Esophagus mucosa (tissue), 1 donor: ENCODE results near the gene GFRA1. TPM values are rescaled to one million over a fixed set of nuclear protein-coding genes. Genes with fewer than 3 reads are reported as not detected.
"Not testable (repeated sequence)": the region's sequence is repeated elsewhere in the genome, so short reads cannot be mapped to it uniquely, and the experiment has no call there.

Source experiments
- ATAC-seq: fragments of 200-7000 bp; cut with Tn5 transposase; one replicate; pipeline ENCODE4 v1.9.1; 2020
- total RNA-seq: library from RNA; stranded (reverse); gene quantifications from one replicate; pipeline ENCODE4 v1.2.4, GENCODE V29; 2023
- donor health status: DM: yes; HTN: yes; CAD: no.

Gene GFRA1
- total RNA-seq, 1 donor from 2014 or later, result 0.56 TPM

GRCh38 chr10:116056445-116057293 is 216.3 kb downstream of the GFRA1 start:
- no peak for ATAC-seq

DNA sequence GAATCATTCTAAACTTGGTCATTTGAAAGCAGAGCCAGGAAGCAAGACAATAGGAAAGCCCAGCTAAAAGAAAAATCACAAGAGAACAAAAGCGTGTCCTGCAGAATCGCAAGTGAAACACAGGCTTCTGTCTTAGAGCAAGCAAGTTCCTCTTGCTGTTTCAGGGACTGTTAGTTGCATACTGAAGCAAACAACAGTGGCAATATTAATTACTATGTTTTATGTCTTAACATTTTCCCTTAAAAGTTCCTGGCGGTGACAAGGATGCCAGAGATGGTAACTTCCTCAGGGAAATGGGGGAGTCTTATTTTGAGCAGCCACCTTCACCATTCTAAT is 217.1 kb downstream of the GFRA1 start:
- ATAC-seq, result no peak

DNA sequence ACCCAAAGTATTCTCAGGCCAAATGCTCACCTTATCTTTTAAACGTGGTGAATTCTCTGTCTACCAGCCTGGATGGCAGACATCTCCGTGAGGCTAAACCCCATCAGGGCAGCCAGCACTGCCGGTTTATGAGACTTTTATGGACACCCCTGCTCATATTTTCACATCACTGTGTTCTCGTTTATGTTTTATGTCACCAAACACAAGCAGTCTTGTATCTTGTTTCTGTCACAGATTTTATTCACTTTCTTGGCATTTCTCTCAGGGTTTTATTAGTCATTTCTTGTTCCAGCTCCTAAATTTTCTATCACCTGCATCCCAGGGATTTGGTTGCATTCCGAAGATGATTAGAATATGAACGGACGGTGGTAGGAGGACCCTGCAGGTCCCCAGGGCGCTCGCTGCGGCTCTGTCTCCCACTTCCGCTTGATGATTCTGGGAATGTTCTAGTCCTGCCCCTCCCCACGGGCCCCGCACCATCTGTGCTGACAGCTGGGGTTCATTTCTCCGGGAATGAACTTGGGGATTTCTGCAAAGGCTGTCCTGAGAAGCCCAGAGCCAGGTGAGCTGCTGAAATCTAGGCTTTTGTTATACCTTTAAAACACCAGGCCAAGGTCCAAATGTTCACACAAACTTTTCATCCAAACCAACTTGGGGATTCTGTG is 217.6 kb downstream of the GFRA1 start:
- ATAC-seq, result no peak

DNA sequence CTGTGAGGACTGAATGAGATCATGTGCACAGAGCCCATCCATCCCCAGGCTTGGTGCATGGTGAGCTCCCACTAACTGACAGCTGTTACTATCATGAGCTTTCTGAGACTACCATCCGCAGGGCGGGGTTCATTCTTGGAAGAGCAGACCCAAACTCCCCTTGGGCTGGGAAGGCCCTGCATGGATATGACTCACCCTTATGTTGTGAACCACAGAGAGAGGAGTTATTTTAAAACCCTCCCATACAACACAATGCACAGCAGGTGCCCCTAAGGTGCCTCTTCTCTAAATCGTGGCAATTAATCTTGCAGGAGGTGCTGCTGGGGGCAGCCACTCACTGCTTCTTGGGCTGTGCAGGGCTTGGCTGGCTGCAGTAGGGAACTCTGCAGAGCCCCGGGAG is 219.1 kb downstream of the GFRA1 start:
- ATAC-seq, result no peak

GRCh38 chr10:116053009-116053730 is 219.8 kb downstream of the GFRA1 start:
- ATAC-seq, result not testable (repeated sequence)

DNA sequence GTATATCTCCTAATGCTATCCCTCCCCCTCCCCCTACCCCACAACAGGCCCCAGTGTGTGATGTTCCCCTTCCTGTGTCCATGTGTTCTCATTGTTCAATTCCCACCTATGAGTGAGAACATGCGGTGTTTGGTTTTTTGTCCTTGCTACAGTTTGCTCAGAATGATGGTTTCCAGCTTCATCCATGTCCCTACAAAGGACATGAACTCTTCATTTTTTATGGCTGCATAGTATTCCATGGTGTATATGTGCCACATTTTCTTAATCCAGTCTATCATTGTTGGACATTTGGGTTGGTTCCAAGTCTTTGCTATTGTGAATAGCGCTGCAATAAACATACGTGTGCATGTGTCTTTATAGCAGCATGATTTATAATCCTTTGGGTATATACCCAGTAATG is 220.5 kb downstream of the GFRA1 start:
- not testable (repeated sequence) for ATAC-seq

DNA sequence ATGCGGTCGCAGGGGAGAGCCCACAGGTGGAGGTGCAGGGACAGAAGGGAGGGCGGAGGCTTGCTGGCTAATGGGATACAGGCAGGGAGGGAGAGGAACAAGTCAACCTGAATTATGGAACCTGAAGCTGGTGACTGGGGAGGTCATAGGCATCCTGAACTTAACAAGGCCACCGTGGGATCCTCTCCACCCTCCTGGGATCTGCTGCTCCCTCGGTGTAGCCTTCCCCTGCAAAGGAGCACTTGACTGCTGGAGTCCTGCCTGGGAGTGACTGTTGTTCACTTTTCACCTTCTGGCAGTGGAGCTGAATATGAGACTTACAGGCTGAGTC is 223.1 kb downstream of the GFRA1 start:
- no peak for ATAC-seq

- no peak for ATAC-seq
Observed at GRCh38 chr10:116049158-116049973, 223.6 kb downstream of the GFRA1 start.

GRCh38 chr10:116045366-116046356 is 227.3 kb downstream of the GFRA1 start:
- ATAC-seq, result no peak

DNA sequence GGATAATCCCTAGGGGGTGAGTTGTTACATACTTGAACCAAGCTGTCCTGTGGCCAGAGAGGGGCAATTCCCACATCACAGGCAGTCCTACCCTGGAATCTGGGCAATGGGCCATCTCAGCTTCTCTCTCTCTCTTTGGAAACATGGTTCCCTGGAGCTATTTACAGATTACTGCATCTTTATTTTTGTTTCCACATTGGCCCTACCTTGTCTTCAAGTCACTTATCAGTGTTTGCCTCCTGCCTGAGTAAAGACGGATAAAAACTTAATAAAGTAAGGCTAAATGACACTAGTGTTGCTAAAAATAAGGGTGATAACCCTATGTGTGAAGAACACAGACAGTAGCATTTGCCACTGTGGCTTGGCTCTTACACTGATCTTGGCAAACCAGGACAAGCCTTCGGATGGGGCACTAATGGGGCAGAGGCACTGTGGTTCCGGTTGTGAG is 228.2 kb downstream of the GFRA1 start:
- no peak for ATAC-seq

DNA sequence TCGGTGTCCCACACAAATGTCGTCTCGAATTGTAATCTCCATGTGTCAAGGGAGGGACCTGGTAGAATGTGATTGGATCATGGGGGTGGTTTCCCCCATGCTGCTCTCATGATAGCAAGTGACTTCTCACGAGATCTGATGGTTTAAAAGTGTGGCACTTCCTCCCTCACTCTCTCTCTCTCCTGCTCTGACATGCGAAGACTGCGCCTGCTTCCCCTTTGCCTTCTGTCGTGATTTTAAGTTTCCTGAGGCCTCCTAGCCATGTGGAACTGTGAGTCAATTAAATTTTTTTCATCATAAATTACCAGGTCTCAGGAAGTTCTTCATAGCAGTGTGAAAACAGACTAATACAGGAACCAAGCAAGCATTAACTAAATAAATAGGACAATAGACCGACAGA is 229.1 kb downstream of the GFRA1 start:
- ATAC-seq, result no peak

DNA sequence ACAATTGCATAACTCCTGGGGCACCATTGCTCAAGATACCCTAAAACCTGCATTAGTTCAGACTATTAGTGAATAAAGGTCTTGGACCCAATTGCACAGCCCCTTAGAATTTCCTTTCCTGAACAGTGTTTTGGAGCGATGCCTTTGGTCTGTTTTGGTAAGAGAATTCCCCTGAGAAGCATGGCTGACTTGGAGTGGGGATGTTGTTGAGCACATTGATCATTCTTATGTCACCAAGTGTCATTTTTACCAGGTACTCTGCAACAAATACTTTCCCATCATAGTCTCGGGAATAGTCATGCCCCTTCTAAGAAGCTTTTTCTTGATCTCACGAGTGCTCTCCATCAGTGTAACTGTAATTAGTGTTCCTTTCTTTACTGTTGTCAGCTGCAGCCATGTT is 229.7 kb downstream of the GFRA1 start:
- no peak for ATAC-seq

GRCh38 chr10:116041948-116042347 is 231.1 kb downstream of the GFRA1 start:
- ATAC-seq, result no peak

DNA sequence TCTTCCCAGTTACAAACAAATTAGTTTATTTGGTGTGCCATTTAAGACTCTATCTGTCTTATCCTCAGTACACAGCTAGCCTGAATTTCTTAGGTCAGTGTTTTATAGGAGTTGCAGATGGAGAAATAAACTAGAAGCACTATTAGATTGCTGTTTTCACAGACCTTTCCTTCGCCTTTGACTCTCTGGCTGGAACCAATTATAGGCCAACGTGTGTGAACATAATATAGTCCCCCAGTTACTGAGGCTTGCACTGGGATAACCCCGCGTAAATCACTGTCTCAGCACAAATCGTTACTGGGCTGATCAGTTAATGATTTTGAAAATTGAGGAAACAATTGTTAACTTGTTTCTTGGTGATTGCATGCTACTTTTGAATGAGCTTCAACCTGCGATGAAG is 233.4 kb downstream of the GFRA1 start:
- ATAC-seq, result no peak

- no peak for ATAC-seq
Observed at GRCh38 chr10:116038259-116038658, 234.7 kb downstream of the GFRA1 start.

GRCh38 chr10:116035406-116035805 is 237.6 kb downstream of the GFRA1 start:
- not testable (repeated sequence) for ATAC-seq

- no peak for ATAC-seq
Observed at GRCh38 chr10:116030576-116030975, 242.4 kb downstream of the GFRA1 start.

DNA sequence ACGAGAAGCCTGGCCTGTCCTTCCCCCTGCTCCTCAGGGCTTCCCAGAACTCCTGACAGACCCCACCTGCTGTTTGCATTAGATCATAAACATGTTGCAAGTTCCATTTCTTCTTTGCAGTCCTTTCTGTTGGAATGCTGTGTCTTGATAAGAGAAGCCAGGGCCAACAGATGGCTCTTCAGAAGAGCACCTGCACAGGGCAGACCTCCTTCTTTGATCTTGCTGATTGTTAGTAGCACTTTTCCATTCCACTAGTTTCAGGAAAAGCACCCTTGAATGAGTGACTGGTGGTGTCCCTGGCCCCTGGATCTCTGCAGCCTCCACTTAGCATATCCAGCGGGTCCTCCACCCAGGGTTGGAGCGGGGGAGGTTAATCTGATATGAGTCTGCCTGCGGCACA is 243.2 kb downstream of the GFRA1 start:
- no peak for ATAC-seq

DNA sequence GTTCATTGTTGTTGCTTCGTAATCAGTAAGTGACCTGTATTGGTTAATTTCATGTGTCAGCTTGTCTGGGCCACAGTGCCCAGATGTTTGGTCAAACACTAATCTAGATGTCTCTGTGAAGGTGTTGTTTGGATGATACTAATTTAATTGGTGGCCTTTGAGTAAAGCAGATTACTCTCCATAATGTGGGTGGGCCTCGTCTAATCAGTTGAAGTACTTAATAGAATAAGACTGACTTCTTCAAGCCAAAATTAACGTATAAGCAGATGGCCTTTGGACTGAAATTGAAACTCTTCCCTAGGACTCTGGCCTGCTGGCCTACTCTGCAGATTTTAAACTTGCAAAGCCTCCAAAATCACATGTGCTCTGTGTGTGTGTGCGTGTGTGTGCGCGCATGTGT is 245.7 kb downstream of the GFRA1 start:
- ATAC-seq, result no peak

DNA sequence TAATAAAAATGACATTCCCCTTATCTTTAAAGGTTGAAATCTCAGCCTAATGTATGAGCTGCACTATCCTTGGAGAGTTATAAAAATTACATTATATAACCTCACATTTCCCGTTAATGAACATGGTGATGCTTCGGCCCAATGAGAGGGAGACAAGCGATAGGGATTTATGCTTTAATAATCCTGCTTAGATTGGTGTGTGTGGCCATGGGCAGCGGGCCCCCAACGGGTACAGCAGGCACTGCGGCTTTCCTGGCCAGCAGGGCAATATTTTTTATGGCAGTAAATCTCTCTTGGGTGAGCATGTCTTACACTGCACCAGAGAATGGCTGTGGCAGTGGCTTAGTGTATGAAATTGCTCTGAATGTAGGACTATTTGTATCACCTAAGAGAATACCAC is 246.3 kb downstream of the GFRA1 start:
- ATAC-seq, result no peak

GRCh38 chr10:116026315-116026714 is 246.7 kb downstream of the GFRA1 start:
- ATAC-seq, result no peak
